Measurements from ENCODE around the gene OAT. TPM values are rescaled to one million over a fixed set of nuclear protein-coding genes. Genes with fewer than 3 reads are reported as not detected.

The OAT gene
- total and polyA plus RNA-seq, 10 of the 15 experiments (the other 5 are each of a cell fraction or from before 2014, with no cell fraction given), result 1.2 to 9.8 (median 1.6) TPM

- H3K9ac ChIP-seq (ENCODE audit: control insufficient read depth, insufficient read depth, low read length), result no peak overlapping the region
- no peak overlapping the region for H2AFZ ChIP-seq (ENCODE audit: control insufficient read depth, low read depth, low read length)
- no peaks in the 10 kb centered on the region for H3K36me3 ChIP-seq (ENCODE audit: control insufficient read depth in 2 of 2, insufficient read depth in 2 of 2, low read length in 1 of 2)
- intact Hi-C loops (cut with micrococcal nuclease; ENCODE audit: unreplicated experiment) (loop anchor here (10.0 kb wide), 1 partner anchor 126 kb away; no protein-coding TSS in a partner anchor), in situ Hi-C loops (cut with MboI) (loop anchor here (10.0 kb wide), 1 partner anchor 796 kb away; no protein-coding TSS in a partner anchor)
- peaks cover 7 to 11% of the 10 kb centered on the region in 2 experiments for H3K27me3 ChIP-seq (replicated peaks in 1 of 2; ENCODE audit: control insufficient read depth in 2 of 2, insufficient read depth in 2 of 2, low read length in 1 of 2)
- no peaks in the 10 kb centered on the region for H3K79me2 ChIP-seq (ENCODE audit: control insufficient read depth, insufficient read depth, low read length)
- no peaks in the 10 kb centered on the region for H3K9me3 ChIP-seq (replicated peaks; ENCODE audit: control insufficient read depth, insufficient read depth, low read length)
- no peak for ATAC-seq
- no peaks in the 10 kb centered on the region for H3K4me1 ChIP-seq (ENCODE audit: control insufficient read depth, insufficient read depth, low read length)
- no peak for FAIRE-seq
- no TSS peak for BruUV-seq (replicated peaks)
- TF ChIP-seq EZH2 (IDR thresholded peaks at IDR 0.05; ENCODE audit: borderline replicate concordance, control insufficient read depth, low read depth, low read length) (0 out of 2 replicates have a peak, but pooled peaks have one; percentile 90), ASH2L (IDR thresholded peaks at IDR 0.05; ENCODE audit: borderline replicate concordance, low read depth) (no peak)
- POLR2A ChIA-PET, result no interaction called here
- no peak overlapping the region for H3K27ac ChIP-seq (ENCODE audit: control insufficient read depth, insufficient read depth)
- DNase-seq (ENCODE audit: low read depth, low spot score), result no peak
- RAD21 ChIA-PET (ENCODE audit: unreplicated experiment), result interaction anchor here (0.8 kb wide), 1 partner anchor 8 kb away, joined by 4 read pairs; no protein-coding TSS in a partner anchor
- 46% methylated on average over 19 of the region's 19 CpGs for WGBS (ENCODE audit: insufficient coverage, insufficient replicate concordance, low lambda C conversion rate, missing lambda C conversion rate)
- no peak overlapping the region for H3K4me2 ChIP-seq (ENCODE audit: control insufficient read depth, insufficient read depth)
- H4K20me1 ChIP-seq (ENCODE audit: control insufficient read depth, insufficient read depth), result no peaks in the 10 kb centered on the region
- SMC1A ChIA-PET (ENCODE audit: uncharacterized antibody, unreplicated experiment), result interaction anchor here (0.6 to 1.4 kb wide), 5 partner anchors 90 to 1164 kb away, joined by 3 to 6 read pairs (median 3); no protein-coding TSS in a partner anchor
- CTCF ChIA-PET, result interaction anchor here (0.8 to 2.6 kb wide), 3 partner anchors 8 to 386 kb away, joined by 3 to 12 read pairs (median 9); no protein-coding TSS in a partner anchor
- H3K4me3 ChIP-seq, result no peak overlapping the region
These were observed 37.6 kb downstream of the OAT start for GRCh38 chr10:124381011-124381611.

- WGBS (ENCODE audit: insufficient coverage, insufficient replicate concordance, low lambda C conversion rate, missing lambda C conversion rate), result 24% methylated on average over 9 of the region's 9 CpGs
- Histone ChIP-seq H3K27ac (ENCODE audit: control insufficient read depth, insufficient read depth) (no peak overlapping the region), H4K20me1 (ENCODE audit: control insufficient read depth, insufficient read depth) (no peaks in the 10 kb centered on the region), H3K4me2 (ENCODE audit: control insufficient read depth, insufficient read depth) (no peak overlapping the region), H3K9ac (ENCODE audit: control insufficient read depth, insufficient read depth, low read length) (no peak overlapping the region), H3K4me3 (no peak overlapping the region), H3K27me3 (replicated peaks in 1 of 2; ENCODE audit: control insufficient read depth in 2 of 2, insufficient read depth in 2 of 2, low read length in 1 of 2) (peaks cover 7 to 11% of the 10 kb centered on the region in 2 experiments), H3K36me3 (ENCODE audit: control insufficient read depth in 2 of 2, insufficient read depth in 2 of 2, low read length in 1 of 2) (no peaks in the 10 kb centered on the region), H3K9me3 (replicated peaks; ENCODE audit: control insufficient read depth, insufficient read depth, low read length) (no peaks in the 10 kb centered on the region), H3K79me2 (ENCODE audit: control insufficient read depth, insufficient read depth, low read length) (no peaks in the 10 kb centered on the region), H3K4me1 (ENCODE audit: control insufficient read depth, insufficient read depth, low read length) (no peaks in the 10 kb centered on the region), H2AFZ (ENCODE audit: control insufficient read depth, low read depth, low read length) (no peak overlapping the region)
- ATAC-seq (no peak), FAIRE-seq (no peak), DNase-seq (ENCODE audit: low read depth, low spot score) (no peak)
- ChIA-PET CTCF (interaction anchor here (0.8 to 2.6 kb wide), 3 partner anchors 8 to 385 kb away, joined by 3 to 12 read pairs (median 9); no protein-coding TSS in a partner anchor), RAD21 (ENCODE audit: unreplicated experiment) (interaction anchor here (0.7 to 0.8 kb wide), 2 partner anchors 9 kb away, joined by 3 to 4 read pairs; no protein-coding TSS in a partner anchor), SMC1A (ENCODE audit: uncharacterized antibody, unreplicated experiment) (interaction anchor here (0.6 to 1.4 kb wide), 3 partner anchors 188 to 1164 kb away, joined by 3 to 6 read pairs (median 3); no protein-coding TSS in a partner anchor), POLR2A (no interaction called here)
- no TSS peak for BruUV-seq (replicated peaks)
- intact Hi-C loops (cut with micrococcal nuclease; ENCODE audit: unreplicated experiment) (loop anchor here (10.0 kb wide), 1 partner anchor 126 kb away; no protein-coding TSS in a partner anchor), in situ Hi-C loops (cut with MboI) (loop anchor here (10.0 kb wide), 1 partner anchor 796 kb away; no protein-coding TSS in a partner anchor)
- TF ChIP-seq E4F1 (IDR thresholded peaks at IDR 0.05; ENCODE audit: borderline replicate concordance, partially characterized antibody) (no peak), NFXL1 (IDR thresholded peaks at IDR 0.05; ENCODE audit: borderline replicate concordance) (0 out of 2 replicates have a peak, but pooled peaks have one; percentile 71)
These were observed 38.3 kb downstream of the OAT start for GRCh38 chr10:124380256-124380995.

All from GM12878 (cell line).